ENCODE results near the gene EPHB3. TPM values are rescaled to one million over a fixed set of nuclear protein-coding genes. Genes with fewer than 3 reads are reported as not detected.
A peak's percentile ranks its signal among the peaks of the same experiment; 100 is the strongest.

EPHB3 gene
- polyA plus RNA-seq, 3 donors: 0.71 to 1.2 (median 0.80) TPM

DNA sequence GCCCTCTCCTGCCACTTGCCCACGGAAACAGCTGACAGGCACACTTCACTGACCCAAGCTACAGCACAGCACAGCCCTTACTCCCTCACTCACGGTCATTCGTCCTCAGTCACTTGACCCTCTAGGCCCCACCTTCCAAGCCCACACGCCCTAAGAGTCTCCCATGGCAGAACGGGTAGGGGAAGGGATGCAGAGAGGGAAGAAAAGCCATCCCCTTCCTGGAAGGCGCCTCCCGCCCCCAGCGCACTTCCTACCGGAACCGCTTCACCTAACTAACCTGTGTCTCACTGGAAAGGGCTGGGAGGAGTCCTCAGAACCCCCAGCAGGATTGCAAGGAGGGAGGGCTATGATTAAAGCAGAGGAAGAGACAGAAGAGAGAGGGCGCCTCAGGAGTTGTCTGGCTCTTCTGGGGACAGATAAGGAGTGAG lies 22.9 kb downstream of the EPHB3 start:
- Histone ChIP-seq H3K4me3 (replicated peaks in 1 of 3; ENCODE audit: low read depth in 2 of 3, low read length in 3 of 3) (no peak overlapping the region), H3K4me1 (ENCODE audit: control insufficient read depth in 1 of 2, insufficient read depth in 2 of 2, low read length in 2 of 2) (peaks cover 51 to 70% of the 10 kb centered on the region in 2 donors), H4K20me1 (ENCODE audit: insufficient read depth, low read length) (no peaks in the 10 kb centered on the region), H3K4me2 (replicated peaks; ENCODE audit: extremely low read depth, low read length, poor library complexity, severe bottlenecking) (peak overlapping the region; percentile 86), H3K9ac (ENCODE audit: insufficient read depth, low read length, poor library complexity, severe bottlenecking) (no peak overlapping the region), H3K79me2 (ENCODE audit: insufficient read depth, low read length) (no peaks in the 10 kb centered on the region), H3K9me3 (replicated peaks in 1 of 2; ENCODE audit: control insufficient read depth in 1 of 2, insufficient read depth in 1 of 2, low read length in 2 of 2) (no peaks in the 10 kb centered on the region), H2AFZ (ENCODE audit: insufficient read depth, low read depth, low read length, poor library complexity, severe bottlenecking) (peak overlapping the region; percentile 69), H3K27ac (ENCODE audit: low read depth in 1 of 2, low read length in 2 of 2) (no peak overlapping the region), H3K27me3 (ENCODE audit: control insufficient read depth in 2 of 2, insufficient read depth in 2 of 2, low read length in 2 of 2) (peaks cover 0 to 11% of the 10 kb centered on the region in 2 donors), H3K36me3 (replicated peaks in 1 of 2; ENCODE audit: control insufficient read depth in 1 of 2, insufficient read depth in 2 of 2, low read length in 2 of 2) (peaks cover 6 to 17% of the 10 kb centered on the region in 2 donors)
- peaks cover 15 to 31% of the 10 kb centered on the region in 2 donors for H3K36me3 Mint-ChIP-seq
- DNase-seq: no peak
- whole genome bisulfite sequencing (ENCODE audit: insufficient coverage): 58% methylated on average over 2 of the region's 11 CpGs
- intact Hi-C loops (cut with micrococcal nuclease): loop anchor here in 1 of 2 donors (10.0 kb wide), 1 partner anchor 130 kb away; the partner anchor contains the start of gene MAGEF1
- H3K27me3 Mint-ChIP-seq (ENCODE audit: low read depth in 3 of 3): peaks cover 17 to 29% (median 26%) of the 10 kb centered on the region in 3 donors
- H3K4me3 Mint-ChIP-seq: peak overlapping the region; percentile 66 to 69
- H3K9me3 Mint-ChIP-seq: peaks cover 0 to 3% (median 0%) of the 10 kb centered on the region in 7 donors
- TF ChIP-seq CTCF (IDR thresholded peaks at IDR 0.05): no peak
- peaks cover 40% of the 10 kb centered on the region for H3K4me1 Mint-ChIP-seq
- peak overlapping the region in 1 of 7 donors; percentile 28 for H3K27ac Mint-ChIP-seq

GRCh38 chr3:184585545-184585944 lies 24.0 kb downstream of the EPHB3 start:
- 90% methylated on average over 2 of the region's 6 CpGs for WGBS (ENCODE audit: insufficient coverage)
- no peak for TF ChIP-seq CTCF (IDR thresholded peaks at IDR 0.05)
- Mint-ChIP-seq H3K4me3 (no peak overlapping the region), H3K27me3 (ENCODE audit: low read depth in 3 of 3) (peaks cover 15 to 26% (median 26%) of the 10 kb centered on the region in 3 donors), H3K27ac (no peak overlapping the region), H3K4me1 (peaks cover 36% of the 10 kb centered on the region), H3K9me3 (peaks cover 0 to 3% (median 0%) of the 10 kb centered on the region in 7 donors), H3K36me3 (peaks cover 13 to 23% of the 10 kb centered on the region in 2 donors)
- H3K79me2 ChIP-seq (ENCODE audit: insufficient read depth, low read length): no peaks in the 10 kb centered on the region
- H3K4me1 ChIP-seq (ENCODE audit: control insufficient read depth in 1 of 2, insufficient read depth in 2 of 2, low read length in 2 of 2): peaks cover 49 to 67% of the 10 kb centered on the region in 2 donors
- peaks cover 0 to 11% of the 10 kb centered on the region in 2 donors for H3K27me3 ChIP-seq (ENCODE audit: control insufficient read depth in 2 of 2, insufficient read depth in 2 of 2, low read length in 2 of 2)
- H4K20me1 ChIP-seq (ENCODE audit: insufficient read depth, low read length): no peaks in the 10 kb centered on the region
- no peaks in the 10 kb centered on the region for H3K9me3 ChIP-seq (replicated peaks in 1 of 2; ENCODE audit: control insufficient read depth in 1 of 2, insufficient read depth in 1 of 2, low read length in 2 of 2)
- no peak overlapping the region for H2AFZ ChIP-seq (ENCODE audit: insufficient read depth, low read depth, low read length, poor library complexity, severe bottlenecking)
- H3K27ac ChIP-seq (ENCODE audit: low read depth in 1 of 2, low read length in 2 of 2): no peak overlapping the region
- intact Hi-C loops (cut with micrococcal nuclease): loop anchor here in 1 of 2 donors (10.0 kb wide), 1 partner anchor 129 kb away; the partner anchor contains the start of gene MAGEF1
- no peak overlapping the region for H3K9ac ChIP-seq (ENCODE audit: insufficient read depth, low read length, poor library complexity, severe bottlenecking)
- DNase-seq: no peak
- no peak overlapping the region for H3K4me3 ChIP-seq (replicated peaks in 1 of 3; ENCODE audit: low read depth in 2 of 3, low read length in 3 of 3)
- H3K36me3 ChIP-seq (replicated peaks in 1 of 2; ENCODE audit: control insufficient read depth in 1 of 2, insufficient read depth in 2 of 2, low read length in 2 of 2): peaks cover 6 to 17% of the 10 kb centered on the region in 2 donors
- no peak overlapping the region for H3K4me2 ChIP-seq (replicated peaks; ENCODE audit: extremely low read depth, low read length, poor library complexity, severe bottlenecking)
